ENCODE measurements around the gene PLCL1.

PLCL1 gene

GRCh38 chr2:197920592-197921201 is 116.3 kb downstream of the PLCL1 start:
- FAIRE-seq (no peak), DNase-seq (ENCODE audit: insufficient read length, low spot score) (no peak)

GRCh38 chr2:197924483-197924882 is 120.1 kb downstream of the PLCL1 start:
- FAIRE-seq (no peak), DNase-seq (ENCODE audit: insufficient read length, low spot score) (no peak)

GRCh38 chr2:197925204-197925603 is 120.8 kb downstream of the PLCL1 start:
- DNase-seq (ENCODE audit: insufficient read length, low spot score) (no peak), FAIRE-seq (no peak)

- FAIRE-seq: no peak
- DNase-seq (ENCODE audit: insufficient read length, low spot score): no peak
These were observed 121.6 kb downstream of the PLCL1 start for GRCh38 chr2:197925976-197926375.

- FAIRE-seq (no peak), DNase-seq (ENCODE audit: insufficient read length, low spot score) (no peak)
These were observed 122.3 kb downstream of the PLCL1 start for GRCh38 chr2:197926673-197927072.

GRCh38 chr2:197927994-197928393 is 123.6 kb downstream of the PLCL1 start:
- DNase-seq (ENCODE audit: insufficient read length, low spot score) (no peak), FAIRE-seq (no peak)

- FAIRE-seq (no peak), DNase-seq (ENCODE audit: insufficient read length, low spot score) (no peak)
These were observed 124.9 kb downstream of the PLCL1 start for GRCh38 chr2:197929008-197929885.

GRCh38 chr2:197929886-197930227 is 125.5 kb downstream of the PLCL1 start:
- no peak for FAIRE-seq
- DNase-seq (ENCODE audit: insufficient read length, low spot score): no peak

GRCh38 chr2:197930570-197931278 is 126.3 kb downstream of the PLCL1 start:
- DNase-seq (ENCODE audit: insufficient read length, low spot score) (no peak), FAIRE-seq (no peak)

GRCh38 chr2:197931661-197932312 is 127.4 kb downstream of the PLCL1 start:
- FAIRE-seq (no peak), DNase-seq (ENCODE audit: insufficient read length, low spot score) (no peak)

GRCh38 chr2:197932374-197932773 is 128.0 kb downstream of the PLCL1 start:
- FAIRE-seq: no peak
- DNase-seq (ENCODE audit: insufficient read length, low spot score): no peak

GRCh38 chr2:197934261-197934933 is 130.0 kb downstream of the PLCL1 start:
- FAIRE-seq (no peak), DNase-seq (ENCODE audit: insufficient read length, low spot score) (no peak)

GRCh38 chr2:197934934-197935289 is 130.5 kb downstream of the PLCL1 start:
- DNase-seq (ENCODE audit: insufficient read length, low spot score) (no peak), FAIRE-seq (no peak)

- DNase-seq (ENCODE audit: insufficient read length, low spot score) (no peak), FAIRE-seq (no peak)
These were observed 133.4 kb downstream of the PLCL1 start for GRCh38 chr2:197937814-197938213.

- no peak for FAIRE-seq
These were observed 134.2 kb downstream of the PLCL1 start for GRCh38 chr2:197938555-197938954.

GRCh38 chr2:197939787-197940186 is 135.4 kb downstream of the PLCL1 start:
- DNase-seq (ENCODE audit: insufficient read length, low spot score) (no peak), FAIRE-seq (no peak)

More at GRCh38 chr2:197938555-197938954, 134.2 kb downstream of the PLCL1 start:
- no peak for DNase-seq (ENCODE audit: insufficient read length, low spot score)

GRCh38 chr2:197940382-197940781 is 136.0 kb downstream of the PLCL1 start:
- DNase-seq (ENCODE audit: insufficient read length, low spot score): no peak
- no peak for FAIRE-seq

- no peak for DNase-seq (ENCODE audit: insufficient read length, low spot score)
- FAIRE-seq: no peak
These were observed 137.3 kb downstream of the PLCL1 start for GRCh38 chr2:197941715-197942114.

GRCh38 chr2:197943731-197944130 is 139.3 kb downstream of the PLCL1 start:
- no peak for DNase-seq (ENCODE audit: insufficient read length, low spot score)
- FAIRE-seq: no peak

GRCh38 chr2:197944416-197945096 is 140.2 kb downstream of the PLCL1 start:
- FAIRE-seq (no peak), DNase-seq (ENCODE audit: insufficient read length, low spot score) (no peak)
